K562 (cell line): ENCODE data around the gene GRIP1. TPM values are rescaled to one million over a fixed set of nuclear protein-coding genes. Genes with fewer than 3 reads are reported as not detected.
A peak's percentile ranks its signal among the peaks of the same experiment; 100 is the strongest.

Experiments
- ATAC-seq: fragments of 200-7000 bp; cut with Tn5 transposase; 3 replicates; pipeline ENCODE4 v1.9.1; 2020; ENCODE audit warnings: moderate library complexity
- BruUV-seq: library from RNA; stranded (reverse); fragments of 400-500 nt; replicated peaks from 2 replicates; lab custom pipeline; 2021; lab: Mats Ljungman, UMichigan
- CTCF ChIA-PET: fragments of 300-600 bp; formaldehyde crosslinking; extraction: SDS; loops from one replicate; lab custom pipeline; 2021; ENCODE audit warnings: low intra/inter-chr PET ratio; lab: Yijun Ruan, JAX
- POLR2A ChIA-PET: fragments of 300-600, 350-650 bp; sonication (Branson Sonifier 250); formaldehyde crosslinking; extraction: SDS; loops from one replicate; lab custom pipeline; 2021; ENCODE audit warnings: antibody characterized with exemption, inconsistent platforms; lab: Yijun Ruan, JAX
- DNase-seq, 4 experiments: peaks; one replicate each; pipeline versions ENCODE4 v3.0.0 to v3.0.0-alpha.2; 2011 to 2018; ENCODE audit warnings: low spot score in 3 of 4, mixed read lengths in 3 of 4; ENCODE audit errors: extremely low read depth in 1 of 4
- FAIRE-seq: peaks from 2 replicates; lab custom pipeline; 2011; peaks lifted over from hg19 to GRCh38; lab: Jason Lieb, UNC
- H2AFZ ChIP-seq: 2 replicates; pipeline ENCODE4 v1.6.0; 2011; ENCODE audit warnings: low read depth, low read length, control low read depth, inconsistent platforms
- H3K27ac ChIP-seq: fragments of 200-600 bp; 3 replicates; pipeline ENCODE4 v1.8.0; 2011; ENCODE audit warnings: low read depth, mild to moderate bottlenecking, control low read depth, inconsistent platforms, low read length, moderate library complexity, mixed read lengths; ENCODE audit errors: extremely low read depth
- H3K27me3 ChIP-seq, 2 experiments: fragments of 300-600 bp in 1 of 2; 2 replicates in 1 of 2; 3 replicates in 1 of 2; pipeline versions ENCODE4 v1.6.0 to v1.8.0; 2011; ENCODE audit warnings: inconsistent platforms in 2 of 2, low read length in 2 of 2, mild to moderate bottlenecking in 1 of 2, mixed read lengths in 1 of 2, moderate library complexity in 1 of 2; ENCODE audit not compliant: control insufficient read depth in 2 of 2, insufficient read depth in 2 of 2
- H3K36me3 ChIP-seq: fragments of 300-600 bp; 3 replicates; pipeline ENCODE4 v1.8.0; 2011; ENCODE audit warnings: mild to moderate bottlenecking, low read length, inconsistent platforms; ENCODE audit not compliant: control insufficient read depth, insufficient read depth
- H3K4me1 ChIP-seq, 2 experiments: fragments of 200-600 bp in 1 of 2; replicated peaks in 1 of 2; 2 replicates in 1 of 2; 3 replicates in 1 of 2; pipeline versions ENCODE4 v1.5.1 to v1.8.0; 2011; ENCODE audit warnings: inconsistent platforms in 2 of 2, low read length in 2 of 2, mild to moderate bottlenecking in 1 of 2, mixed read lengths in 1 of 2, moderate library complexity in 1 of 2; ENCODE audit not compliant: control insufficient read depth in 2 of 2, insufficient read depth in 2 of 2
- H3K4me2 ChIP-seq: 2 replicates; pipeline ENCODE4 v1.6.1; 2011; ENCODE audit warnings: low read length, control low read depth, inconsistent platforms, mixed read lengths; ENCODE audit not compliant: insufficient read depth
- H3K4me3 ChIP-seq: fragments of 200-600 bp; sonication (generic), shearing (Covaris generic); 2 replicates; pipeline ENCODE4 v1.5.1; 2016; ENCODE audit warnings: control low read depth, inconsistent platforms
- H3K79me2 ChIP-seq: fragments of 200-600 bp; 3 replicates; pipeline ENCODE4 v1.8.0; 2011; ENCODE audit warnings: low read length, inconsistent platforms; ENCODE audit not compliant: control insufficient read depth, insufficient read depth
- H3K9ac ChIP-seq, 2 experiments: 2 replicates each; pipeline versions ENCODE4 v1.6.0 to v1.6.1; 2011; ENCODE audit warnings: low read depth in 2 of 2, low read length in 2 of 2, control low read depth in 1 of 2, inconsistent platforms in 1 of 2, mild to moderate bottlenecking in 1 of 2, mixed read lengths in 1 of 2; ENCODE audit not compliant: insufficient read depth in 1 of 2
- H3K9me1 ChIP-seq: one replicate; pipeline ENCODE4 v1.6.0; 2011; ENCODE audit warnings: inconsistent platforms, mild to moderate bottlenecking, low read length, moderate library complexity; ENCODE audit not compliant: control insufficient read depth, insufficient read depth
- H3K9me3 ChIP-seq: replicated peaks from 2 replicates; pipeline ENCODE4 v1.5.1; 2011; ENCODE audit warnings: low read depth, low read length, inconsistent platforms; ENCODE audit not compliant: control insufficient read depth, insufficient read depth
- H4K20me1 ChIP-seq: replicated peaks from 2 replicates; pipeline ENCODE4 v1.6.1; 2011; ENCODE audit warnings: low read length, inconsistent platforms, mixed read lengths; ENCODE audit not compliant: control insufficient read depth, insufficient read depth
- BCLAF1 ChIP-seq, 2 experiments: fragments of 450-650 bp in 1 of 2; IDR thresholded peaks; 2 replicates each; pipeline ENCODE4 v1.6.1; 2011 to 2017; ENCODE audit warnings: low read depth in 2 of 2, antibody characterized with exemption in 1 of 2, borderline replicate concordance in 1 of 2, low read length in 1 of 2, mild to moderate bottlenecking in 1 of 2, mixed read lengths in 1 of 2; ENCODE audit not compliant: control insufficient read depth in 1 of 2
- BRD4 ChIP-seq: fragments of 200-600 bp; sonication (generic); IDR thresholded peaks from 2 replicates; pipeline ENCODE4 v1.6.1; 2017; ENCODE audit warnings: inconsistent platforms
- CLOCK ChIP-seq: fragments of 250-450 bp; sonication (Bioruptor Pico); IDR thresholded peaks from 2 replicates; pipeline ENCODE4 v1.4.0; 2020; ENCODE audit warnings: mild to moderate bottlenecking, moderate library complexity, borderline replicate concordance
- EWSR1 ChIP-seq: fragments of 450-650 bp; IDR thresholded peaks from 2 replicates; pipeline ENCODE4 v1.6.1; 2018; ENCODE audit warnings: borderline replicate concordance, mild to moderate bottlenecking, low read depth, moderate library complexity; ENCODE audit not compliant: partially characterized antibody
- FOXK1 ChIP-seq: sonication (generic); formaldehyde crosslinking; IDR thresholded peaks from 2 replicates; pipeline ENCODE4 v1.8.0; 2022; ENCODE audit warnings: missing genetic modification reagents, mild to moderate bottlenecking, borderline replicate concordance
- HDGF ChIP-seq: fragments of 450-650 bp; IDR thresholded peaks from 2 replicates; pipeline ENCODE4 v1.6.1; 2016
- MAFK ChIP-seq: IDR thresholded peaks from 2 replicates; pipeline ENCODE4 v1.6.1; 2011; ENCODE audit warnings: low read length, improper control_type of control experiment
- ZNF316 ChIP-seq: fragments of 450-650 bp; IDR thresholded peaks from 2 replicates; pipeline ENCODE4 v1.6.1; 2016
- ZNF444 ChIP-seq: fragments of 250-450 bp; sonication (Bioruptor Pico); IDR thresholded peaks from 2 replicates; pipeline ENCODE4 v1.4.0; 2020; ENCODE audit warnings: mild to moderate bottlenecking, moderate library complexity
- WGBS: fragments of 100-300 bp; shearing (Covaris generic); methylation state at CpG from one replicate; pipeline ENCODE4 v1.1.6; 2016; ENCODE audit warnings: low coverage, mixed read lengths; ENCODE audit not compliant: insufficient coverage; ENCODE audit errors: missing lambda C conversion rate; 5-methylcytosine and 5-hydroxymethylcytosine counted together
- in situ Hi-C: fragments of 300-500 bp; cut with MboI; formaldehyde crosslinking; loops from 4 replicates; pipeline ENCODE4 v1.15.0; 2018; ENCODE audit warnings: inconsistent platforms, mixed read lengths
- intact Hi-C: fragments of 100-400 bp; cut with micrococcal nuclease; formaldehyde crosslinking; loops from 2 replicates; pipeline ENCODE4 v1.14.2; 2022
- polyA plus RNA-seq, 8 experiments: library from polyadenylated mRNA; depleted of rRNA in 4 of 8; stranded (reverse) in 5 of 8; unstranded in 3 of 8; fragments of >200 nt; fragmentation: Nextera tagmentation in 2 of 8; fragmentation: Illumina TruSeq in 1 of 8; extraction: Ambion mirVana in 2 of 8; extraction: Trizol in 1 of 8; gene quantifications; 2 replicates each; pipeline versions ENCODE4 v1.2.1 to v1.2.3, GENCODE V29; 2011 to 2014; ENCODE audit warnings: inconsistent platforms in 1 of 8, missing spikeins in 1 of 8
- total RNA-seq, 7 experiments: library from RNA; depleted of rRNA in 6 of 7; stranded (reverse); fragments of >200 nt in 6 of 7; fragmentation: Illumina TruSeq in 2 of 7; extraction: Trizol in 2 of 7; gene quantifications; 2 replicates each; pipeline versions ENCODE4 v1.2.1 to v1.2.3, GENCODE V29; 2011 to 2021; ENCODE audit warnings: low replicate concordance in 1 of 7

Gene GRIP1
- total and polyA plus RNA-seq, 9 of the 15 experiments (the other 6 are each of a cell fraction or from before 2014, with no cell fraction given): 0.28 to 1.2 (median 0.45) TPM

- TF ChIP-seq BCLAF1 (IDR thresholded peaks at IDR 0.05; ENCODE audit: borderline replicate concordance in 1 of 2, control insufficient read depth in 1 of 2, low read depth in 2 of 2, low read length in 1 of 2) (no peak), FOXK1 (CRISPR knock-in tag) (no peak), HDGF (no peak)
- TF ChIP-seq, all 486 proteins: peak for 0
These were observed 306.9 kb downstream of the GRIP1 start (continued) for GRCh38 chr12:66371982-66372381.

- POLR2A ChIA-PET: no interaction called here
- H4K20me1 ChIP-seq: no peaks in the 10 kb centered on the region
- 6% methylated on average over 3 of the region's 3 CpGs for WGBS
- CTCF ChIA-PET: no interaction called here
- in situ Hi-C loops: no loop called here
- H3K4me3 ChIP-seq: no peak overlapping the region
- no peak overlapping the region for H2AFZ ChIP-seq
- FAIRE-seq (no peak), ATAC-seq (no peak), DNase-seq (no peak)
- TF ChIP-seq EWSR1 (no peak), ZNF444 (no peak), BRD4 (no peak), CLOCK (CRISPR knock-in tag) (no peak), ZNF316 (peak; percentile 40; the same call in 1 of the 2 replicates), MAFK (0 out of 2 replicates have a peak, but pooled peaks have one; percentile 17)
- no peak overlapping the region for H3K9ac ChIP-seq
- H3K9me1 ChIP-seq: no peaks in the 10 kb centered on the region
- H3K27ac ChIP-seq: no peak overlapping the region
- no peaks in the 10 kb centered on the region for H3K9me3 ChIP-seq
- intact Hi-C loops: no loop called here
- H3K4me2 ChIP-seq: no peak overlapping the region
- H3K27me3 ChIP-seq: peaks cover 4 to 5% of the 10 kb centered on the region in 2 experiments; a peak in 3 of 5 replicates
- no TSS peak for BruUV-seq
- no peaks in the 10 kb centered on the region for H3K36me3 ChIP-seq
- H3K79me2 ChIP-seq: no peaks in the 10 kb centered on the region
- H3K4me1 ChIP-seq: no peaks in the 10 kb centered on the region
These were observed 311.7 kb downstream of the GRIP1 start for GRCh38 chr12:66367015-66367667.
